Neuron (in vitro differentiated cells): Measurements from ENCODE around the gene NR1D2.

Source experiments
- H2AFZ ChIP-seq: one replicate; pipeline ENCODE4 v1.6.1; 2013; ENCODE audit warnings: low read depth, mild to moderate bottlenecking, inconsistent platforms, low read length, moderate library complexity
- H3K27me3 ChIP-seq: one replicate; pipeline ENCODE4 v1.6.1; 2013; ENCODE audit warnings: low read length; ENCODE audit not compliant: insufficient read depth
- H3K36me3 ChIP-seq: one replicate; pipeline ENCODE4 v1.6.1; 2013; ENCODE audit warnings: low read length; ENCODE audit not compliant: insufficient read depth
- H3K4me1 ChIP-seq: one replicate; pipeline ENCODE4 v1.6.1; 2013; ENCODE audit warnings: low read length; ENCODE audit not compliant: insufficient read depth
- H3K4me3 ChIP-seq: 2 replicates; pipeline ENCODE4 v1.5.1; 2013; ENCODE audit warnings: mild to moderate bottlenecking, low read length, moderate library complexity
- H3K9me3 ChIP-seq: one replicate; pipeline ENCODE4 v1.6.1; 2013; ENCODE audit warnings: low read length

NR1D2 gene

GRCh38 chr3:23984934-23985333 lies 39.8 kb downstream of the NR1D2 start:
- peaks cover 6% of the 10 kb centered on the region for H3K9me3 ChIP-seq
- H3K4me1 ChIP-seq = no peaks in the 10 kb centered on the region
- H2AFZ ChIP-seq = no peak overlapping the region
- H3K27me3 ChIP-seq = no peaks in the 10 kb centered on the region
- no peak overlapping the region for H3K4me3 ChIP-seq
- no peaks in the 10 kb centered on the region for H3K36me3 ChIP-seq

GRCh38 chr3:23985747-23986544 lies 40.9 kb downstream of the NR1D2 start:
- no peaks in the 10 kb centered on the region for H3K36me3 ChIP-seq
- peaks cover 4% of the 10 kb centered on the region for H3K4me1 ChIP-seq
- no peaks in the 10 kb centered on the region for H3K27me3 ChIP-seq
- no peak overlapping the region for H2AFZ ChIP-seq
- peaks cover 6% of the 10 kb centered on the region for H3K9me3 ChIP-seq
- no peak overlapping the region for H3K4me3 ChIP-seq

GRCh38 chr3:23987356-23987755 lies 42.3 kb downstream of the NR1D2 start:
- Histone ChIP-seq H2AFZ (no peak overlapping the region), H3K36me3 (no peaks in the 10 kb centered on the region), H3K9me3 (no peaks in the 10 kb centered on the region), H3K4me1 (peaks cover 18% of the 10 kb centered on the region), H3K4me3 (no peak overlapping the region), H3K27me3 (no peaks in the 10 kb centered on the region)

GRCh38 chr3:23991306-23991682 lies 46.2 kb downstream of the NR1D2 start:
- peak overlapping the region; percentile 12 for H3K4me3 ChIP-seq
- H3K4me1 ChIP-seq = peaks cover 26% of the 10 kb centered on the region
- H3K36me3 ChIP-seq = no peaks in the 10 kb centered on the region
- peak overlapping the region; percentile 61 for H2AFZ ChIP-seq
- no peaks in the 10 kb centered on the region for H3K27me3 ChIP-seq
- no peaks in the 10 kb centered on the region for H3K9me3 ChIP-seq

- Histone ChIP-seq H2AFZ (peak overlapping the region; percentile 61), H3K4me3 (peak overlapping the region; percentile 12), H3K36me3 (no peaks in the 10 kb centered on the region), H3K4me1 (peaks cover 26% of the 10 kb centered on the region), H3K9me3 (no peaks in the 10 kb centered on the region), H3K27me3 (no peaks in the 10 kb centered on the region)
Measured at GRCh38 chr3:23991683-23992628, 46.9 kb downstream of the NR1D2 start.

- Histone ChIP-seq H3K4me3 (no peak overlapping the region), H3K27me3 (no peaks in the 10 kb centered on the region), H3K9me3 (no peaks in the 10 kb centered on the region), H3K4me1 (peaks cover 26% of the 10 kb centered on the region), H2AFZ (no peak overlapping the region), H3K36me3 (no peaks in the 10 kb centered on the region)
Measured at GRCh38 chr3:23993556-23994243, 48.6 kb downstream of the NR1D2 start.

GRCh38 chr3:23994244-23994569 lies 49.1 kb downstream of the NR1D2 start:
- Histone ChIP-seq H3K27me3 (no peaks in the 10 kb centered on the region), H3K4me3 (no peak overlapping the region), H3K9me3 (no peaks in the 10 kb centered on the region), H3K36me3 (no peaks in the 10 kb centered on the region), H3K4me1 (peaks cover 28% of the 10 kb centered on the region), H2AFZ (no peak overlapping the region)

- no peak overlapping the region for H3K4me3 ChIP-seq
- H3K9me3 ChIP-seq = no peaks in the 10 kb centered on the region
- no peaks in the 10 kb centered on the region for H3K27me3 ChIP-seq
- H2AFZ ChIP-seq = no peak overlapping the region
- no peaks in the 10 kb centered on the region for H3K36me3 ChIP-seq
- peaks cover 29% of the 10 kb centered on the region for H3K4me1 ChIP-seq
Measured at GRCh38 chr3:23995219-23995618, 50.1 kb downstream of the NR1D2 start.

GRCh38 chr3:23996095-23996524 lies 51.0 kb downstream of the NR1D2 start:
- H3K4me1 ChIP-seq = peaks cover 23% of the 10 kb centered on the region
- H3K9me3 ChIP-seq = no peaks in the 10 kb centered on the region
- H3K27me3 ChIP-seq = no peaks in the 10 kb centered on the region
- H2AFZ ChIP-seq = no peak overlapping the region
- no peaks in the 10 kb centered on the region for H3K36me3 ChIP-seq
- H3K4me3 ChIP-seq = no peak overlapping the region

- no peaks in the 10 kb centered on the region for H3K9me3 ChIP-seq
- peaks cover 10% of the 10 kb centered on the region for H3K4me1 ChIP-seq
- no peak overlapping the region for H3K4me3 ChIP-seq
- H2AFZ ChIP-seq = no peak overlapping the region
- no peaks in the 10 kb centered on the region for H3K27me3 ChIP-seq
- no peaks in the 10 kb centered on the region for H3K36me3 ChIP-seq
Measured at GRCh38 chr3:23999012-23999641, 54.0 kb downstream of the NR1D2 start.

GRCh38 chr3:24002129-24002528 lies 57.0 kb downstream of the NR1D2 start:
- Histone ChIP-seq H3K36me3 (no peaks in the 10 kb centered on the region), H3K9me3 (no peaks in the 10 kb centered on the region), H3K27me3 (no peaks in the 10 kb centered on the region), H2AFZ (no peak overlapping the region), H3K4me3 (no peak overlapping the region), H3K4me1 (peaks cover 3% of the 10 kb centered on the region)

- no peaks in the 10 kb centered on the region for H3K9me3 ChIP-seq
- no peak overlapping the region for H2AFZ ChIP-seq
- peaks cover 3% of the 10 kb centered on the region for H3K4me1 ChIP-seq
- H3K36me3 ChIP-seq = no peaks in the 10 kb centered on the region
- H3K4me3 ChIP-seq = no peak overlapping the region
- H3K27me3 ChIP-seq = no peaks in the 10 kb centered on the region
Measured at GRCh38 chr3:24003466-24003865, 58.4 kb downstream of the NR1D2 start.
